Measurements from ENCODE around the gene POU6F2.
"Not testable (repeated sequence)": the region's sequence is repeated elsewhere in the genome, so short reads cannot be mapped to it uniquely, and the experiment has no call there.

GRCh38 chr7:39331607-39332006 lies 353.9 kb downstream of the POU6F2 start:
- TF ChIP-seq CTCF (IDR thresholded peaks at IDR 0.05); ZFX (IDR thresholded peaks at IDR 0.05; ENCODE audit: borderline replicate concordance): not testable (repeated sequence)

Data from 22Rv1 (cell line).